ENCODE data around the gene DNASE2. TPM values are rescaled to one million over a fixed set of nuclear protein-coding genes. Genes with fewer than 3 reads are reported as not detected.

Gene DNASE2
- total and polyA plus RNA-seq, 2 of the 8 experiments (the other 6 are each of a cell fraction or from before 2014, with no cell fraction given), result 33.2 to 48.2 TPM

GRCh38 chr19:12833418-12833737, 47.9 kb downstream of the DNASE2 start:
- no peak overlapping the region for H4K8ac ChIP-seq (ENCODE audit: extremely low read depth, insufficient read depth, low read length)
- no peaks in the 10 kb centered on the region for H3K36me3 ChIP-seq (ENCODE audit: control insufficient read depth in 2 of 4, insufficient read depth in 4 of 4, low read length in 3 of 4)
- H3K4me3 ChIP-seq (ENCODE audit: extremely low read depth in 1 of 4, insufficient read depth in 2 of 4, low read depth in 3 of 4, low read length in 4 of 4), result peak overlapping the region; percentile 7 to 50 (median 14); a peak in 4 of 8 replicates
- H3K79me1 ChIP-seq (ENCODE audit: low read depth, low read length), result no peaks in the 10 kb centered on the region
- H3K27me3 ChIP-seq (replicated peaks in 1 of 4; ENCODE audit: control insufficient read depth in 3 of 4, extremely low read depth in 1 of 4, insufficient read depth in 3 of 4, low read length in 3 of 4), result peaks cover 0 to 13% (median 9%) of the 10 kb centered on the region in 4 experiments; a peak in 5 of 7 replicates
- no peak overlapping the region for H3K18ac ChIP-seq (ENCODE audit: extremely low read depth, low read length)
- DNase-seq (ENCODE audit: low read depth in 1 of 2, low spot score in 2 of 2) (peak in 1 of 2 experiments; percentile 63), FAIRE-seq (no peak)
- peaks cover 2 to 10% of the 10 kb centered on the region in 2 experiments for H4K20me1 ChIP-seq (replicated peaks in 1 of 2; ENCODE audit: control insufficient read depth in 1 of 2, insufficient read depth in 2 of 2, low read length in 2 of 2)
- H2BK20ac ChIP-seq (ENCODE audit: low read length), result no peak overlapping the region
- no peak overlapping the region for H2AK5ac ChIP-seq (ENCODE audit: low read depth, low read length)
- CTCF ChIA-PET (ENCODE audit: partially characterized antibody), result interaction anchor here (1.2 to 2.7 kb wide), 2 partner anchors 15 to 38 kb away, joined by 3 to 11 read pairs; no protein-coding TSS in a partner anchor
- POLR2A ChIA-PET (ENCODE audit: partially characterized antibody), result interaction anchor here (1.1 to 1.8 kb wide), 4 partner anchors 8 to 52 kb away, joined by 3 to 13 read pairs (median 4); partner anchors contain the start of gene DNASE2
- no peaks in the 10 kb centered on the region for H3K79me2 ChIP-seq (ENCODE audit: control insufficient read depth in 1 of 2, insufficient read depth in 2 of 2, low read length in 2 of 2)
- H3K4me1 ChIP-seq (replicated peaks in 1 of 4; ENCODE audit: control insufficient read depth in 3 of 4, insufficient read depth in 4 of 4, low read length in 3 of 4), result peaks cover 0 to 35% (median 19%) of the 10 kb centered on the region in 4 experiments; a peak in 6 of 7 replicates
- H2BK12ac ChIP-seq (ENCODE audit: low read depth, low read length), result no peak overlapping the region
- H3K4ac ChIP-seq (replicated peaks; ENCODE audit: insufficient read length, low read depth, low read length), result no peak overlapping the region
- H2BK15ac ChIP-seq (ENCODE audit: low read length), result no peak overlapping the region
- H3K23ac ChIP-seq (ENCODE audit: insufficient read length), result no peak overlapping the region
- H3K14ac ChIP-seq (ENCODE audit: insufficient read length), result no peak overlapping the region
- H3K27ac ChIP-seq (ENCODE audit: low read depth, low read length), result no peak overlapping the region
- no peaks in the 10 kb centered on the region for H3K9me3 ChIP-seq (ENCODE audit: insufficient read depth in 2 of 2, low read depth in 1 of 2, low read length in 1 of 2)
- no peak overlapping the region for H4K5ac ChIP-seq (ENCODE audit: insufficient read length, low read depth, low read length)
- peak overlapping the region; percentile 73 to 88 for H3K4me2 ChIP-seq (ENCODE audit: insufficient read depth in 1 of 2, low read depth in 2 of 2, low read length in 2 of 2)
- no peak overlapping the region for H4K91ac ChIP-seq (replicated peaks; ENCODE audit: insufficient read length, low read length)
- H2AFZ ChIP-seq (ENCODE audit: low read length), result no peak overlapping the region
- H3K23me2 ChIP-seq (ENCODE audit: low read depth, low read length), result peaks cover 19% of the 10 kb centered on the region
- H2BK120ac ChIP-seq (replicated peaks; ENCODE audit: low read depth, low read length), result no peak overlapping the region
- H2BK5ac ChIP-seq (ENCODE audit: low read depth, low read length), result no peak overlapping the region
- whole genome bisulfite sequencing, 2 experiments (ENCODE audit: extremely low coverage in 1 of 2, insufficient coverage in 1 of 2, insufficient read length in 1 of 2, insufficient replicate concordance in 2 of 2, low coverage in 1 of 2, low lambda C conversion rate in 2 of 2, missing lambda C conversion rate in 1 of 2), result 3% methylated on average over 5 of the region's 5 CpGs; no CpG with 5 or more reads in 1 of the 2 experiments
- no peak overlapping the region for H3K9ac ChIP-seq (replicated peaks in 1 of 4; ENCODE audit: extremely low read depth in 1 of 4, low read depth in 3 of 4, low read length in 3 of 4)
- no peak overlapping the region for H3K56ac ChIP-seq (replicated peaks; ENCODE audit: insufficient read length, low read depth, low read length)
- TF ChIP-seq TBP (IDR thresholded peaks at IDR 0.05; ENCODE audit: low read depth, low read length) (no peak), GABPA (IDR thresholded peaks at IDR 0.05; ENCODE audit: borderline replicate concordance, insufficient read depth, low read length) (no peak), KDM4A (IDR thresholded peaks at IDR 0.05; ENCODE audit: low read depth, low read length, severe bottlenecking) (no peak), EP300 (IDR thresholded peaks at IDR 0.05; ENCODE audit: borderline replicate concordance in 1 of 2, low read depth in 2 of 2, low read length in 2 of 2) (no peak), CTBP2 (IDR thresholded peaks at IDR 0.05; ENCODE audit: borderline replicate concordance, insufficient read depth, insufficient read length, low read length) (no peak), KDM1A (IDR thresholded peaks at IDR 0.05; ENCODE audit: borderline replicate concordance, low read length) (no peak), CHD2 (IDR thresholded peaks at IDR 0.05; ENCODE audit: low read length) (no peak), POU5F1 (IDR thresholded peaks at IDR 0.05; ENCODE audit: low read depth, low read length) (no peak), CREB1 (IDR thresholded peaks at IDR 0.05) (no peak), CBX8 (IDR thresholded peaks at IDR 0.05; ENCODE audit: borderline replicate concordance, low read depth, low read length) (no peak), HDAC6 (IDR thresholded peaks at IDR 0.05; ENCODE audit: low read depth, low read length) (no peak), RNF2 (IDR thresholded peaks at IDR 0.05; ENCODE audit: borderline replicate concordance, low read depth, low read length, missing control alignments, poor library complexity, severe bottlenecking) (no peak), JUND (IDR thresholded peaks at IDR 0.05; ENCODE audit: low read length) (no peak), SP2 (IDR thresholded peaks at IDR 0.05; ENCODE audit: low read length) (no peak)

All from H1 (cell line).